IMR-90 (cell line): ENCODE results near the gene SMIM44. TPM values are rescaled to one million over a fixed set of nuclear protein-coding genes. Genes with fewer than 3 reads are reported as not detected.

Experiments used
- ATAC-seq: fragments of 200-7000 bp; cut with Tn5 transposase; 2 replicates; pipeline ENCODE4 v1.9.1; 2020; ENCODE audit warnings: low read depth, mild to moderate bottlenecking, moderate library complexity
- BruUV-seq: library from RNA; stranded (reverse); fragments of 400-500 nt; replicated peaks from 2 replicates; lab custom pipeline; 2021; lab: Mats Ljungman, UMichigan
- CTCF ChIA-PET: fragments of 300-600 bp; formaldehyde crosslinking; extraction: SDS; loops from one replicate; lab custom pipeline; 2021; ENCODE audit warnings: antibody characterized with exemption; lab: Yijun Ruan, JAX
- POLR2A ChIA-PET: fragments of 300-600 bp; sonication (Branson Sonifier 250); formaldehyde crosslinking; loops from one replicate; lab custom pipeline; 2022; ENCODE audit warnings: antibody characterized with exemption; ENCODE audit not compliant: unreplicated experiment; lab: Charles Lee
- DNase-seq: peaks from one replicate; pipeline ENCODE4 v3.0.0; 2013
- H2AFZ ChIP-seq: replicated peaks from 2 replicates; pipeline ENCODE3; 2013; ENCODE audit warnings: low read length, mild to moderate bottlenecking; ENCODE audit not compliant: poor library complexity
- H2AK5ac ChIP-seq: 2 replicates; pipeline ENCODE4 v1.6.1; 2013; ENCODE audit warnings: low read depth, low read length, inconsistent platforms
- H2AK9ac ChIP-seq: replicated peaks from 2 replicates; pipeline ENCODE3; 2013; ENCODE audit warnings: mild to moderate bottlenecking, low read depth, low read length, moderate library complexity; ENCODE audit not compliant: poor library complexity
- H2BK120ac ChIP-seq: 2 replicates; pipeline ENCODE4 v1.6.1; 2013; ENCODE audit warnings: low read depth, low read length, inconsistent platforms
- H2BK15ac ChIP-seq: 3 replicates; pipeline ENCODE4 v1.6.1; 2013; ENCODE audit warnings: low read depth, low read length, inconsistent platforms
- H2BK20ac ChIP-seq: 2 replicates; pipeline ENCODE4 v1.6.1; 2013; ENCODE audit warnings: low read depth, mild to moderate bottlenecking, inconsistent platforms, low read length, moderate library complexity
- H2BK5ac ChIP-seq: 2 replicates; pipeline ENCODE4 v1.6.1; 2013; ENCODE audit warnings: mild to moderate bottlenecking, low read depth, low read length, inconsistent platforms; ENCODE audit not compliant: poor library complexity, severe bottlenecking
- H3K14ac ChIP-seq: replicated peaks from 2 replicates; pipeline ENCODE4 v1.6.1; 2013; ENCODE audit warnings: low read depth, low read length, inconsistent platforms
- H3K18ac ChIP-seq: 2 replicates; pipeline ENCODE4 v1.6.1; 2013; ENCODE audit warnings: low read depth, low read length, control low read depth
- H3K23ac ChIP-seq: 2 replicates; pipeline ENCODE4 v1.6.1; 2013; ENCODE audit warnings: low read depth, low read length, inconsistent platforms
- H3K27ac ChIP-seq: 2 replicates; pipeline ENCODE4 v1.5.1; 2013; ENCODE audit warnings: mild to moderate bottlenecking, control low read depth, low read length; ENCODE audit not compliant: insufficient read depth
- H3K27me3 ChIP-seq: 2 replicates; pipeline ENCODE4 v1.6.1; 2013; ENCODE audit warnings: low read length; ENCODE audit not compliant: control insufficient read depth, insufficient read depth
- H3K36me3 ChIP-seq: 2 replicates; pipeline ENCODE4 v1.6.1; 2013; ENCODE audit warnings: low read length, mixed read lengths; ENCODE audit not compliant: control insufficient read depth, insufficient read depth
- H3K4ac ChIP-seq: 2 replicates; pipeline ENCODE4 v1.6.1; 2013; ENCODE audit warnings: low read depth, low read length, inconsistent platforms
- H3K4me1 ChIP-seq: 2 replicates; pipeline ENCODE4 v1.6.1; 2013; ENCODE audit warnings: low read length, mixed read lengths; ENCODE audit not compliant: control insufficient read depth, insufficient read depth
- H3K4me2 ChIP-seq: 2 replicates; pipeline ENCODE4 v1.6.1; 2013; ENCODE audit warnings: low read depth, mild to moderate bottlenecking, control low read depth, low read length, moderate library complexity
- H3K4me3 ChIP-seq: 2 replicates; pipeline ENCODE4 v1.5.1; 2013; ENCODE audit warnings: low read depth, mild to moderate bottlenecking, control low read depth, low read length, moderate library complexity; ENCODE audit not compliant: insufficient read depth
- H3K56ac ChIP-seq: 2 replicates; pipeline ENCODE4 v1.6.1; 2013; ENCODE audit warnings: low read length, inconsistent platforms; ENCODE audit not compliant: insufficient read depth; ENCODE audit errors: extremely low read depth
- H3K79me1 ChIP-seq, 2 experiments: 2 replicates each; pipeline ENCODE4 v1.6.1; 2013; ENCODE audit warnings: low read length in 2 of 2, inconsistent platforms in 1 of 2, low read depth in 1 of 2
- H3K9ac ChIP-seq: 2 replicates; pipeline ENCODE4 v1.6.1; 2013; ENCODE audit warnings: low read depth, low read length, control low read depth
- H3K9me1 ChIP-seq: 2 replicates; pipeline ENCODE4 v1.6.1; 2013; ENCODE audit warnings: low read length, inconsistent platforms; ENCODE audit not compliant: insufficient read depth
- H3K9me3 ChIP-seq: 2 replicates; pipeline ENCODE4 v1.6.1; 2013; ENCODE audit warnings: low read length; ENCODE audit not compliant: control insufficient read depth, insufficient read depth
- H4K20me1 ChIP-seq: 2 replicates; pipeline ENCODE4 v1.6.1; 2013; ENCODE audit warnings: low read length, inconsistent platforms; ENCODE audit not compliant: insufficient read depth
- H4K5ac ChIP-seq: 2 replicates; pipeline ENCODE4 v1.6.1; 2013; ENCODE audit warnings: mild to moderate bottlenecking, low read depth, low read length, control low read depth
- H4K8ac ChIP-seq, 2 experiments: 2 replicates each; pipeline ENCODE4 v1.6.1; 2013; ENCODE audit warnings: low read depth in 2 of 2, low read length in 2 of 2, control low read depth in 1 of 2, inconsistent platforms in 1 of 2
- H4K91ac ChIP-seq: 2 replicates; pipeline ENCODE4 v1.6.1; 2013; ENCODE audit warnings: low read depth, low read length, inconsistent platforms; ENCODE audit not compliant: insufficient read depth
- BHLHE40 ChIP-seq: fragments of 150-350 bp; IDR thresholded peaks from 2 replicates; pipeline ENCODE4 v1.6.1; 2016; ENCODE audit warnings: mild to moderate bottlenecking, low read depth, low read length
- CEBPB ChIP-seq: IDR thresholded peaks from 2 replicates; pipeline ENCODE4 v1.6.1; 2012; ENCODE audit warnings: low read depth, low read length, improper control_type of control experiment
- RFX5 ChIP-seq: IDR thresholded peaks from 2 replicates; pipeline ENCODE4 v1.8.0; 2012; ENCODE audit warnings: low read depth, mild to moderate bottlenecking, low read length, moderate library complexity
- WGBS, 2 experiments: methylation state at CpG; one replicate each; pipeline versions ENCODE4 v1.1.5 to v1.1.7; 2013; ENCODE audit warnings: missing lambda C conversion rate in 2 of 2; ENCODE audit not compliant: insufficient read length in 1 of 2; ENCODE audit errors: extremely low coverage in 2 of 2; 5-methylcytosine and 5-hydroxymethylcytosine counted together
- dilution Hi-C: fragments of 300-500 bp; cut with HindIII; formaldehyde crosslinking; loops from one replicate; pipeline ENCODE4 v1.14.3; 2018; ENCODE audit warnings: low sequenced_read_pairs; ENCODE audit not compliant: unreplicated experiment
- in situ Hi-C: fragments of 300-500 bp; cut with MboI; formaldehyde crosslinking; loops from 3 replicates; pipeline ENCODE4 v1.14.3; 2019; ENCODE audit warnings: low sequenced_read_pairs, inconsistent platforms, mixed read lengths
- intact Hi-C: fragments of 100-400 bp; cut with micrococcal nuclease; formaldehyde crosslinking; loops from 2 replicates; pipeline ENCODE4 v1.10.0; 2022
- polyA plus RNA-seq, 3 experiments: library from polyadenylated mRNA; depleted of rRNA; stranded (reverse); fragments of >200 nt; gene quantifications; 2 replicates each; pipeline ENCODE4 v1.2.3, GENCODE V29; 2012; ENCODE audit warnings: low replicate concordance in 1 of 3
- total RNA-seq: library from RNA; depleted of rRNA; stranded (reverse); fragments of >200 nt; gene quantifications from 2 replicates; pipeline ENCODE4 v1.2.3, GENCODE V29; 2012
- TF ChIP-seq, protein P1 (sequence below): fragments of 150-350 bp; IDR thresholded peaks from 2 replicates; pipeline ENCODE4 v1.6.1; 2016; ENCODE audit warnings: low read depth, mild to moderate bottlenecking, low read length, moderate library complexity, borderline replicate concordance
- TF ChIP-seq, protein P2 (sequence below): conservative IDR thresholded peaks from 2 replicates; pipeline ENCODE4 v1.5.1; 2012; ENCODE audit warnings: mild to moderate bottlenecking, low read depth, low read length, improper control_type of control experiment

SMIM44 gene
- total and polyA plus RNA-seq, 2 of the 4 experiments (the other 2 are of a cell fraction): not detected

DNA sequence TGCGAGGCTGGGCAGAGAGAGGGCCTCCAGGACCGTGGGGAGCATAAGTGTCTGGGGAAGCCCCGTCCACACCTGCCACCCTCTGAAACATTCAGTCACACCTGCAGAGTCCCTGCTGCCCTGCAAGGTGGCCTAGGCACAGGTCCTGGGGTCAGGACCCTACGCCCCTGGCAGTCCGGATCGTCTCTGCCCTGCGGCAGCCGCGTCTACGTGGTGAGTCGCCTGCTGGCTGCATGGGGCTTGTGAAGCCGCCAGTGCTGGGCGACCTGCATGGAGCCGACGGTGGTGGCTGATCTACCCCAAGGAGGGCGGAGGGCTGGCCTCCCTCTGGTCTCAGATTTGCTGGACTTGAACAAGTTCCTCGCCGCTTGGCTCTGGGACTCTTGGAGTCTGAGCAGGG lies 35.9 kb upstream of the SMIM44 start:
- WGBS, 2 experiments: 93% methylated on average over 15 of the region's 18 CpGs; no CpG with 5 or more reads in 1 of the 2 experiments
- ATAC-seq: no peak
- dilution Hi-C loops: no loop called here
- TF ChIP-seq CEBPB (no peak), RFX5 (no peak), BHLHE40 (no peak)
- TF ChIP-seq, protein P1, sequence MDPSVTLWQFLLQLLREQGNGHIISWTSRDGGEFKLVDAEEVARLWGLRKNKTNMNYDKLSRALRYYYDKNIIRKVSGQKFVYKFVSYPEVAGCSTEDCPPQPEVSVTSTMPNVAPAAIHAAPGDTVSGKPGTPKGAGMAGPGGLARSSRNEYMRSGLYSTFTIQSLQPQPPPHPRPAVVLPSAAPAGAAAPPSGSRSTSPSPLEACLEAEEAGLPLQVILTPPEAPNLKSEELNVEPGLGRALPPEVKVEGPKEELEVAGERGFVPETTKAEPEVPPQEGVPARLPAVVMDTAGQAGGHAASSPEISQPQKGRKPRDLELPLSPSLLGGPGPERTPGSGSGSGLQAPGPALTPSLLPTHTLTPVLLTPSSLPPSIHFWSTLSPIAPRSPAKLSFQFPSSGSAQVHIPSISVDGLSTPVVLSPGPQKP: no peak
- TF ChIP-seq, protein P2, sequence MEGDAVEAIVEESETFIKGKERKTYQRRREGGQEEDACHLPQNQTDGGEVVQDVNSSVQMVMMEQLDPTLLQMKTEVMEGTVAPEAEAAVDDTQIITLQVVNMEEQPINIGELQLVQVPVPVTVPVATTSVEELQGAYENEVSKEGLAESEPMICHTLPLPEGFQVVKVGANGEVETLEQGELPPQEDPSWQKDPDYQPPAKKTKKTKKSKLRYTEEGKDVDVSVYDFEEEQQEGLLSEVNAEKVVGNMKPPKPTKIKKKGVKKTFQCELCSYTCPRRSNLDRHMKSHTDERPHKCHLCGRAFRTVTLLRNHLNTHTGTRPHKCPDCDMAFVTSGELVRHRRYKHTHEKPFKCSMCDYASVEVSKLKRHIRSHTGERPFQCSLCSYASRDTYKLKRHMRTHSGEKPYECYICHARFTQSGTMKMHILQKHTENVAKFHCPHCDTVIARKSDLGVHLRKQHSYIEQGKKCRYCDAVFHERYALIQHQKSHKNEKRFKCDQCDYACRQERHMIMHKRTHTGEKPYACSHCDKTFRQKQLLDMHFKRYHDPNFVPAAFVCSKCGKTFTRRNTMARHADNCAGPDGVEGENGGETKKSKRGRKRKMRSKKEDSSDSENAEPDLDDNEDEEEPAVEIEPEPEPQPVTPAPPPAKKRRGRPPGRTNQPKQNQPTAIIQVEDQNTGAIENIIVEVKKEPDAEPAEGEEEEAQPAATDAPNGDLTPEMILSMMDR: no peak
- no peak overlapping the region for H4K91ac ChIP-seq
- H3K4me1 ChIP-seq: peaks cover 9% of the 10 kb centered on the region
- peaks cover 21% of the 10 kb centered on the region; the same call in 1 of the 2 replicates for H3K36me3 ChIP-seq
- no peak overlapping the region for H4K8ac ChIP-seq
- ChIA-PET POLR2A (interaction anchor here (0.5 kb wide), 1 partner anchor 12 kb away, joined by 4 read pairs; no protein-coding TSS in a partner anchor), CTCF (no interaction called here)
- H2AK9ac ChIP-seq: no peak overlapping the region
- H3K27me3 ChIP-seq: no peaks in the 10 kb centered on the region
- H3K9me1 ChIP-seq: peaks cover 21% of the 10 kb centered on the region
- no peak overlapping the region for H2BK20ac ChIP-seq
- no peak overlapping the region for H3K4me3 ChIP-seq
- no peak overlapping the region for H3K56ac ChIP-seq
- no peak overlapping the region for H2BK120ac ChIP-seq
- H3K79me1 ChIP-seq: peaks cover 15 to 93% of the 10 kb centered on the region in 2 experiments
- peaks cover 99% of the 10 kb centered on the region for H4K20me1 ChIP-seq
- no peak overlapping the region for H3K14ac ChIP-seq
- DNase-seq: no peak
- H2AFZ ChIP-seq: no peak overlapping the region
- intact Hi-C loops: no loop called here
- H3K9ac ChIP-seq: no peak overlapping the region
- H3K9me3 ChIP-seq: no peaks in the 10 kb centered on the region
- H2BK15ac ChIP-seq: no peak overlapping the region
- no peak overlapping the region for H3K4ac ChIP-seq
- H3K18ac ChIP-seq: no peak overlapping the region
- BruUV-seq: no TSS peak
- no peak overlapping the region for H2AK5ac ChIP-seq
- in situ Hi-C loops: no loop called here
- no peak overlapping the region for H3K4me2 ChIP-seq
- H4K5ac ChIP-seq: no peak overlapping the region
- no peak overlapping the region for H2BK5ac ChIP-seq
- no peak overlapping the region for H3K27ac ChIP-seq
- no peak overlapping the region for H3K23ac ChIP-seq
